GM12865 (cell line): ENCODE measurements around the gene RAB43.

Experiments
- DNase-seq: peaks from one replicate; pipeline ENCODE4 v3.0.0; 2010; ENCODE audit warnings: low read depth
- H3K4me3 ChIP-seq: 2 replicates; pipeline ENCODE4 v1.5.1; 2011; ENCODE audit warnings: mild to moderate bottlenecking, low read depth, low read length, control low read depth
- CTCF ChIP-seq: IDR thresholded peaks from 2 replicates; pipeline ENCODE4 v1.5.1; 2011; ENCODE audit warnings: low read length, control low read depth, low read depth, inconsistent platforms; ENCODE audit not compliant: insufficient read depth; ENCODE audit errors: missing control alignments

Gene RAB43

GRCh38 chr3:129040039-129040336 lies 81.6 kb downstream of the RAB43 start:
- TF ChIP-seq CTCF, result no peak
- DNase-seq, result no peak
- no peak overlapping the region for H3K4me3 ChIP-seq

GRCh38 chr3:129039271-129040038 lies 82.1 kb downstream of the RAB43 start:
- no peak overlapping the region for H3K4me3 ChIP-seq
- TF ChIP-seq CTCF, result no peak
- DNase-seq, result no peak

GRCh38 chr3:129038121-129038855 lies 83.3 kb downstream of the RAB43 start:
- no peak for TF ChIP-seq CTCF
- H3K4me3 ChIP-seq, result no peak overlapping the region
- no peak for DNase-seq
